CD4-positive, alpha-beta T cell (primary cell): ENCODE data around the gene CRHBP. TPM values are rescaled to one million over a fixed set of nuclear protein-coding genes. Genes with fewer than 3 reads are reported as not detected.

Experiments used
- ATAC-seq: fragments of 200-7000 bp; cut with Tn5 transposase; one replicate; pipeline ENCODE4 v1.10.0; 2022; ENCODE audit warnings: mild to moderate bottlenecking; ENCODE audit not compliant: poor library complexity
- CTCF ChIA-PET: fragments of 350-600 bp; sonication (Branson Sonifier 250); formaldehyde crosslinking; loops from one replicate; lab custom pipeline; 2021; ENCODE audit warnings: antibody characterized with exemption, inconsistent platforms; lab: Charles Lee
- POLR2A ChIA-PET: fragments of 350-600 bp; sonication (Branson Sonifier 250); formaldehyde crosslinking; loops from one replicate; lab custom pipeline; 2021; ENCODE audit warnings: antibody characterized with exemption, inconsistent platforms; lab: Charles Lee
- DNase-seq, 14 experiments: peaks; one replicate each; pipeline ENCODE4 v3.0.0-alpha.2; 2013 to 2020; ENCODE audit warnings: mixed read lengths in 2 of 14
- H3K27ac ChIP-seq, 2 donors: one replicate each; pipeline versions ENCODE4 v1.5.1 to v1.7.0; 2013; ENCODE audit warnings: low read length in 2 of 2, low read depth in 1 of 2, mild to moderate bottlenecking in 1 of 2
- H3K27me3 ChIP-seq, 2 experiments: 1 replicate in 1 of 2; 2 replicates in 1 of 2; pipeline versions ENCODE4 v1.6.1 to v1.7.0; 2013; ENCODE audit warnings: low read length in 2 of 2, control low read depth in 1 of 2, mild to moderate bottlenecking in 1 of 2, moderate library complexity in 1 of 2; ENCODE audit not compliant: insufficient read depth in 2 of 2, control insufficient read depth in 1 of 2
- H3K36me3 ChIP-seq: one replicate; pipeline ENCODE4 v1.6.1; 2013; ENCODE audit warnings: low read length, control low read depth; ENCODE audit not compliant: insufficient read depth
- H3K4me1 ChIP-seq: one replicate; pipeline ENCODE4 v1.6.1; 2013; ENCODE audit warnings: low read length, control low read depth; ENCODE audit not compliant: insufficient read depth
- H3K4me3 ChIP-seq: one replicate; pipeline ENCODE4 v1.5.1; 2013; ENCODE audit warnings: mild to moderate bottlenecking, low read length, moderate library complexity
- H3K9me3 ChIP-seq, 2 experiments: 1 replicate in 1 of 2; 2 replicates in 1 of 2; pipeline versions ENCODE4 v1.6.1 to v1.7.0; 2013; ENCODE audit warnings: low read length in 2 of 2, mild to moderate bottlenecking in 2 of 2, control low read depth in 1 of 2, moderate library complexity in 1 of 2; ENCODE audit not compliant: control insufficient read depth in 1 of 2, insufficient read depth in 1 of 2
- H3K27ac Mint-ChIP-seq: one replicate; pipeline ENCODE4 v1.8.0; 2020; ENCODE audit warnings: mixed read lengths
- H3K27me3 Mint-ChIP-seq: one replicate; pipeline ENCODE4 v1.8.0; 2021; ENCODE audit warnings: mixed read lengths
- H3K36me3 Mint-ChIP-seq: one replicate; pipeline ENCODE4 v1.8.0; 2021; ENCODE audit warnings: low read depth, mixed read lengths
- H3K4me1 Mint-ChIP-seq: one replicate; pipeline ENCODE4 v1.8.0; 2021; ENCODE audit warnings: low read depth, mixed read lengths
- H3K4me3 Mint-ChIP-seq: one replicate; pipeline ENCODE4 v1.8.0; 2020; ENCODE audit warnings: mild to moderate bottlenecking, mixed read lengths
- H3K9me3 Mint-ChIP-seq: one replicate; pipeline ENCODE4 v1.8.0; 2020; ENCODE audit warnings: mixed read lengths
- CTCF ChIP-seq: fragments of 200-600 bp; IDR thresholded peaks from one replicate; pipeline ENCODE4 v1.8.0; 2022; ENCODE audit warnings: antibody characterized with exemption, mild to moderate bottlenecking
- intact Hi-C, 2 experiments: fragments of 100-400 bp; cut with DNase I in 1 of 2; cut with micrococcal nuclease in 1 of 2; formaldehyde crosslinking; loops; one replicate each; pipeline versions ENCODE4 v1.15.1 to v1.9.0; 2023 to 2025; cut with DNase I, micrococcal nuclease
- total RNA-seq, 174 experiments: library from RNA in 2 of 174; stranded (reverse) in 2 of 174; gene quantifications; one replicate each; pipeline ENCODE4 v1.2.3 and lab custom pipeline; 2021 to 2026

Gene CRHBP
- total RNA-seq, 2 experiments from 2014 or later, result not detected

DNA sequence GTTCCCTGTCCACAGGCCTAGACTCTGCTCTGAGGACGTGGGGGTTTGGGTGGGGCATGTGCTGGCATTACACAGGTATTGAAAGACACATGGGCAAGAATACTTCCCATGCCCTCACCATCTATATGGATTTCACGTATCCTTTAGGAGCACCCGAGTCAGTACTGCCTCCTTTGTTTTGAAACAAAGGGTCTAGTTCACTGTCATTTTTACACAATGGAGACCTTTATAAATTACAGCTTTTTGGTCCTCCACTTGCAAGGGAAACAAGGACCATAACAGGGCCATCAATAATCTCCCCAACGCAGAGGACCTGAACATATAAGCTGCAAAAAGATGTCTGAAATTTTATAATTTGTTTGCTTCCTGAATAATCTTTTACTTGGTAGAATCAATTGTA, 24.9 kb upstream of the CRHBP start:
- Histone ChIP-seq H3K27me3 (no peaks in the 10 kb centered on the region), H3K27ac (no peak overlapping the region), H3K9me3 (no peaks in the 10 kb centered on the region), H3K36me3 (no peaks in the 10 kb centered on the region), H3K4me1 (no peaks in the 10 kb centered on the region), H3K4me3 (no peak overlapping the region)
- DNase-seq, result no peak
- Mint-ChIP-seq H3K27ac (no peak overlapping the region), H3K27me3 (peaks cover 6% of the 10 kb centered on the region), H3K4me3 (no peak overlapping the region), H3K4me1 (no peaks in the 10 kb centered on the region), H3K36me3 (no peaks in the 10 kb centered on the region), H3K9me3 (no peaks in the 10 kb centered on the region)
- no peak for TF ChIP-seq CTCF
- intact Hi-C loops, result no loop called here
- no peak for ATAC-seq
- ChIA-PET POLR2A (no interaction called here), CTCF (no interaction called here)

- Mint-ChIP-seq H3K27ac (no peak overlapping the region), H3K4me1 (no peaks in the 10 kb centered on the region), H3K36me3 (no peaks in the 10 kb centered on the region), H3K4me3 (no peak overlapping the region), H3K27me3 (peaks cover 6% of the 10 kb centered on the region), H3K9me3 (no peaks in the 10 kb centered on the region)
- DNase-seq, result no peak
- intact Hi-C loops, result no loop called here
- Histone ChIP-seq H3K9me3 (no peaks in the 10 kb centered on the region), H3K27ac (no peak overlapping the region), H3K4me3 (no peak overlapping the region), H3K4me1 (no peaks in the 10 kb centered on the region), H3K27me3 (no peaks in the 10 kb centered on the region), H3K36me3 (no peaks in the 10 kb centered on the region)
- CTCF ChIA-PET, result no interaction called here
- ATAC-seq, result no peak
- TF ChIP-seq CTCF, result no peak
- POLR2A ChIA-PET, result no interaction called here
These were observed 22.8 kb upstream of the CRHBP start for GRCh38 chr5:76930083-76930482.

GRCh38 chr5:76938177-76938576, 14.7 kb upstream of the CRHBP start:
- ATAC-seq, result no peak
- Mint-ChIP-seq H3K27me3 (no peaks in the 10 kb centered on the region), H3K4me1 (no peaks in the 10 kb centered on the region), H3K9me3 (no peaks in the 10 kb centered on the region), H3K27ac (no peak overlapping the region), H3K36me3 (no peaks in the 10 kb centered on the region), H3K4me3 (no peak overlapping the region)
- Histone ChIP-seq H3K27ac (no peak overlapping the region), H3K4me3 (no peak overlapping the region), H3K27me3 (no peaks in the 10 kb centered on the region), H3K4me1 (no peaks in the 10 kb centered on the region), H3K36me3 (no peaks in the 10 kb centered on the region), H3K9me3 (no peaks in the 10 kb centered on the region)
- no peak for TF ChIP-seq CTCF
- ChIA-PET POLR2A (no interaction called here), CTCF (no interaction called here)
- DNase-seq, result no peak
- intact Hi-C loops, result no loop called here
